Posterior cingulate gyrus (tissue), 11 donors: ENCODE measurements around the gene LRP1B.
"Not testable (repeated sequence)": the region's sequence is repeated elsewhere in the genome, so short reads cannot be mapped to it uniquely, and the experiment has no call there.

Experiments
- DNase-seq, 10 donors: peaks; one replicate each; pipeline versions ENCODE4 v3.0.0 to v3.0.0-alpha.2; 2020 to 2021; ENCODE audit warnings: mixed read lengths in 3 of 10
- intact Hi-C: fragments of 100-400 bp; cut with DNase I; formaldehyde crosslinking; loops from one replicate; pipeline ENCODE4 v1.15.1; 2023

The LRP1B gene

GRCh38 chr2:141906678-141907077 lies 224.1 kb downstream of the LRP1B start:
- DNase-seq, result peak in 1 of 10 donors; percentile 32
- intact Hi-C loops, result no loop called here

GRCh38 chr2:141900826-141901225 lies 230.0 kb downstream of the LRP1B start:
- no peak for DNase-seq
- intact Hi-C loops, result no loop called here

GRCh38 chr2:141899740-141900139 lies 231.1 kb downstream of the LRP1B start:
- intact Hi-C loops, result no loop called here
- DNase-seq, result no peak

GRCh38 chr2:141889788-141890187 lies 241.0 kb downstream of the LRP1B start:
- no peak for DNase-seq
- intact Hi-C loops, result no loop called here

GRCh38 chr2:141888987-141889555 lies 241.7 kb downstream of the LRP1B start:
- intact Hi-C loops, result no loop called here
- no peak for DNase-seq

- intact Hi-C loops, result no loop called here
- no peak for DNase-seq
Observed at GRCh38 chr2:141887363-141887762, 243.5 kb downstream of the LRP1B start.

DNA sequence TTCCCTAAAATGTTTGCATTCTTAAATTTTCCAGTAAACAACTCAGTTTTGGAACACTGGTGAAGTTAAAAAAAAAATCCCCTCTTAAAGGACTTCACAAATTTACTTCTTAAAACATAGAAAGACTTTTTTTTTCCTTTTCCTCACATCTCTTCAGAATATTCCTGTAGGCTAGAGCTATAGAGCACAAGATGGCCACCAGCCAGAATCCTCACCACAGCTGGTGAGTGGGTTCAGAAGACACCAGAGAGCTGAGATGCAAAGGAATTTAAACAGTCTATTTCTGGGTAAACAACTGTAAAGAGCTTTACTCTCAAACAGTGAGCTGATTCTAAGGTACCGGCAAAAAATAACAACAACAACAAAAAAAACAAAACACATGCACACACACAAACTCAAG lies 252.8 kb downstream of the LRP1B start:
- DNase-seq, result peak in 9 of 10 donors; percentile 19 to 92 (median 70)
- intact Hi-C loops, result no loop called here

DNA sequence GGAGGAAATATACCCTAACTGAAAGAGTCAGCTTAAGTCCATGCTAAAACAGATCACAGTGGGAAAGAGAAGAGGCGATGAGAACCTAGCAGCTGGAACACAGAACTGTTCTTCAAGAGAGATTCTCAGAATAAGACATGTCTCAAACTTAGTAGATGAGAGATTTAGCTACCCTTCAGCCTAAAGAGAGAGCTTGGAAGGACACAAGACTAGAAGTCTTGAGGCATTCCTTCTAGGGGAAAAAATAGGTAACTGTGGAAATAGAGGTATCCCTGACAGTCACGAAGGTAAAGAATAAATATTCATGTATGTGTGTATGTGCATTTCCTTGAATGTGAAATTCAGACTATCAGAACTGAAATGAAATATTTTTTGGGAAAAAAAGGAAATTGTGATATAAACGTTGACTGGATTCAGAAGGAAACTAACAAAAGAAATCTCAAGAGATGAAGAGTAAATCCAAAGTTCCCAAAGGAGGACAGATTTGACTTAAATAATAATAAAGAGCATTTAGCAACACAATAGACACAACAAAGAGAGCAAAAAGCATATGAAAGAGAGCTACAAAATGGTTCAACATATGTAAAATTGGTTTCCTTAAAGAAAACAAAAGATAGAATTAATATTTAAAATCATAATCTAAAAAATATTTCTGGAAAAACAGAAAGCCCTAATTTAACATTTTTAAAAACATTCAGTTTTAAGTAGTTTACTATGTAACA lies 258.7 kb downstream of the LRP1B start:
- no peak for DNase-seq
- intact Hi-C loops, result no loop called here

DNA sequence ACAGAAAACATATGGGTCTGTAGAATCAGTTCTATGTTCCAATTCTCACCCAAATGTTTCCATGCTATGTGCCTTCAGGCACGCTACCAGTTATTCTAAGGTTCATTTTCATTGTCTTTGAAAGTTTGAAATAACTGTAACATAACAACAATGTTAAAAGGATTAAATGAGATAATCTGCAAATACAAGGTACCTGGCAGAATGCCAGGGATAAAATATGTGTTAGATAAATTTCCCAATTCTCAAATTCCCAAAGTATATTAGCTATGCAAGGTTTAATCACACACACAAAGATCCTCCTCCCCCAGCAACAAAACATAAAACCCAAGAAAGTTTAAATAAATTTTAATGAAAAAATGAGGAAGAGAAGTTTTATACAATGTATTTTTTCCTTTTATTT lies 261.2 kb downstream of the LRP1B start:
- intact Hi-C loops, result no loop called here

DNA sequence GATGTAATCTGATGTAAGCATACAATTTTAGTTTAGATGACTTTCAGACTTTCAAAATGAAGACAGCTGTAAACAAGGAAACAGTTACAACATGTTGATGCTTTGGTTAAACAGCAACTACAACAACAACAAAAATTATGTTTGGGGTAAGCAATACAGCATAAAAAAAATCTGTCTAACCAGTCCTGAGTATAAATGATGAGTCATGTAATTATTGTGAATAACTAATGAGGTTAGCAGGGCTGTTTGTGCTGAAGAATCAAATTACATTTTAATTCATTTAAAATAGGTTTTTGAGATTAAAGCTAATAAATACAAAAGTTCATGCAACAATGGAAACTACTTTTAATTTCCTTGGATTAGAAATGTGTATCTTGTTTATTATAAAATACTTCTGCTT lies 266.9 kb downstream of the LRP1B start:
- DNase-seq, result no peak
- intact Hi-C loops, result no loop called here

More for the DNA sequence above, 261.2 kb downstream of the LRP1B start:
- no peak for DNase-seq

GRCh38 chr2:141856215-141856919 lies 274.4 kb downstream of the LRP1B start:
- intact Hi-C loops, result no loop called here
- DNase-seq, result no peak

GRCh38 chr2:141848191-141848590 lies 282.6 kb downstream of the LRP1B start:
- intact Hi-C loops, result no loop called here

GRCh38 chr2:141844231-141844630 lies 286.6 kb downstream of the LRP1B start:
- no peak for DNase-seq
- intact Hi-C loops, result no loop called here

More at GRCh38 chr2:141848191-141848590, 282.6 kb downstream of the LRP1B start:
- no peak for DNase-seq

- intact Hi-C loops, result no loop called here
- DNase-seq, result no peak
Observed at GRCh38 chr2:141835103-141835502, 295.7 kb downstream of the LRP1B start.

DNA sequence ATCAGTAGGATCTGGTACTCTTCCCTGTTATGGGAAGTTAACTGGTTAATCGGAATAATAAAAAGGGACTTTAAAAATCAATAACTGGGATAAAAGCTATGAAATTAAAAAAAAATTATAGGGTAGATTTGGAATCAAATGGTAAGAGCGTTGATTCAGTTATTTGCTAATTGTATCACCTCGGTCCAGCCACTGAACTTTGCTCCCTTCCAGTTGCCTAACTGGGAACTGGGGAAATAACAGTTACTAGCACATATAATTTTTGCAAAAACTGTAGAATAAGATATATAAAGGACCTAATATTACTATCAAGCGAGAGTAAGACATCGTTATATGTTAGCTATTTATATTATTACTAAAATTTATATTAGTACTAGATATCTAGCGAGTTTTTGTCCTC lies 302.1 kb downstream of the LRP1B start:
- no peak for DNase-seq
- intact Hi-C loops, result no loop called here

GRCh38 chr2:141824790-141825189 lies 306.0 kb downstream of the LRP1B start:
- no peak for DNase-seq
- intact Hi-C loops, result no loop called here

DNA sequence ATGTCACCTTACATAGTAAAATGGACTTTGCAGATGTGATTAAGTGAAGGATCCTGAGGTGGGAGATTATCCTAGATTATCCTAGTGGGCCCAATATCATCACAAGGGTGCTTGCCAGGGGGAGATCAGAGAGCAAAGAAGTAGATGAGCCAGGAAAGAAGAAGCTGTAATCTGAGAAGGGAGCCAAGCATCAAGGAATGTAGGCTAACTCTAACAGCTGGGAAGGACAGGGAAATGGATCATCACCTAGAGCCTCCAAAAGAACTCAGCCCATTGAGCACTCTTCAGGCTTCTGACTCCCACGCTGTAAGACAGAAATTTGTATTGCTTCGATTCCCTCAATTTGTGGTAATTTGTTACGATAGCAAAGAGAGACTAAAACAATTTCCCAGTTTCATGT lies 309.9 kb downstream of the LRP1B start:
- intact Hi-C loops, result no loop called here
- no peak for DNase-seq

- DNase-seq, intact Hi-C loops: not testable (repeated sequence)
Observed at GRCh38 chr2:141815320-141815719, 315.5 kb downstream of the LRP1B start.

DNA sequence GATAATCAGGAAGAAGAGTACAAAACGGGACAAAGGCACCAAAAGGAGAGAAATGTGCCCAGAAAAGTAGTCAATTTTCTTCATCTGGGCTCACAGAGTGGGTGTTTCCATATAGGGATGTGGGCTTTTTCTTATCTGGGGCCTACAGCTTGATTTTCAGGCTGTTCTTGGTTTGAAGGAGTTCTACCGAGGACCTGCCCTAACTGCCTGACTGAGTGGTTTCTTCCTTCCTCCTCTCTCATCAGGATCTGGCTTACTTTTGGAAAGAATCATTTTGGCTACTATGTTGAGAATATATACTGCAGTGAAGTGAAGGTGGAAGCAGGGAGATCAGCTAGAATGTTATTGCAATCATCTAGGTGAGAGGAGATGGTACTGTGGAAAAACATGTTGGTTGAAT lies 316.7 kb downstream of the LRP1B start:
- intact Hi-C loops, result no loop called here
- no peak for DNase-seq

DNA sequence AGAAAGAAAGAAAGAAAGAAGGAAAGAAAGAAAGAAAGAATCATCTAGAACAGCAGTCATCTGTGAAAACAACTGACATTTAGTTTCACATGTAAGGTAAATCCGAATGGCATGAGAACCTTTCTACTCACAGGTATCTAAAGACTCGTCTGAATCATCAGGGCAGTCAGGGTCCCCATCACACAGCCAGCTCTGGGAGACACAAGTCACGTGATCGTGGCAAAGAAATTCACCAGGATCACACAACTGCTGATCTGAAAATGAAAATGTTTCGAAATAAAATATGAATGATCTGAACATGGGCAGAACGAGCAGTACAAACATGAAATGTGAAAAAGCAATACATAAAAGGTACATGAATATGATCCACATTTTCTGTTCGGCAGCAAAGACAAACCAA lies 320.7 kb downstream of the LRP1B start:
- intact Hi-C loops, result no loop called here
- no peak for DNase-seq

GRCh38 chr2:141806090-141806489 lies 324.7 kb downstream of the LRP1B start:
- intact Hi-C loops, result no loop called here
- DNase-seq, result no peak

- DNase-seq, result no peak
- intact Hi-C loops, result no loop called here
Observed at GRCh38 chr2:141805302-141805701, 325.5 kb downstream of the LRP1B start.
